ENCODE measurements around the gene COCH.

The COCH gene

GRCh38 chr14:30874120-30874998 lies at the start of gene COCH:
COCH (plus strand) TSS chr14:30874559; CDS start chr14:30874939, 380 bp downstream.
- no peak for DNase-seq (ENCODE audit: low spot score)

GRCh38 chr14:30826070-30826469 lies 48.3 kb upstream of the COCH start:
- DNase-seq (ENCODE audit: low spot score): no peak

- DNase-seq (ENCODE audit: low spot score): no peak
These were observed 44.5 kb upstream of the COCH start for GRCh38 chr14:30829853-30830252.

- DNase-seq (ENCODE audit: low spot score): no peak
These were observed 40.0 kb upstream of the COCH start for GRCh38 chr14:30834353-30834752.

GRCh38 chr14:30838351-30838750 lies 36.0 kb upstream of the COCH start:
- no peak for DNase-seq (ENCODE audit: low spot score)

GRCh38 chr14:30840086-30840779 lies 34.1 kb upstream of the COCH start:
- DNase-seq (ENCODE audit: low spot score): no peak

- DNase-seq (ENCODE audit: low spot score): no peak
These were observed 31.9 kb upstream of the COCH start for GRCh38 chr14:30842431-30842830.

GRCh38 chr14:30848449-30849240 lies 25.7 kb upstream of the COCH start:
- no peak for DNase-seq (ENCODE audit: low spot score)

GRCh38 chr14:30849354-30849753 lies 25.0 kb upstream of the COCH start:
- DNase-seq (ENCODE audit: low spot score): no peak

- no peak for DNase-seq (ENCODE audit: low spot score)
These were observed 24.4 kb upstream of the COCH start for GRCh38 chr14:30849983-30850382.

GRCh38 chr14:30853946-30854345 lies 20.4 kb upstream of the COCH start:
- no peak for DNase-seq (ENCODE audit: low spot score)

- DNase-seq (ENCODE audit: low spot score): no peak
These were observed 19.9 kb upstream of the COCH start for GRCh38 chr14:30854492-30854891.

GRCh38 chr14:30855345-30856037 lies 18.9 kb upstream of the COCH start:
- DNase-seq (ENCODE audit: low spot score): no peak

GRCh38 chr14:30861200-30861599 lies 13.2 kb upstream of the COCH start:
- DNase-seq (ENCODE audit: low spot score): no peak

- no peak for DNase-seq (ENCODE audit: low spot score)
These were observed 9.4 kb upstream of the COCH start for GRCh38 chr14:30864934-30865333.

GRCh38 chr14:30868736-30869135 lies 5.6 kb upstream of the COCH start:
- DNase-seq (ENCODE audit: low spot score): no peak

- DNase-seq (ENCODE audit: low spot score): no peak
These were observed 4.7 kb upstream of the COCH start for GRCh38 chr14:30869551-30870155.

GRCh38 chr14:30872602-30873001 lies 1.8 kb upstream of the COCH start:
- no peak for DNase-seq (ENCODE audit: low spot score)

- no peak for DNase-seq (ENCODE audit: low spot score)
These were observed 845 bp upstream of the COCH start for GRCh38 chr14:30873308-30874119.

- DNase-seq (ENCODE audit: low spot score): no peak
These were observed 834 bp downstream of the COCH start for GRCh38 chr14:30874999-30875787.

All from RKO (cell line).